ENCODE results near the gene HES7. TPM values are rescaled to one million over a fixed set of nuclear protein-coding genes. Genes with fewer than 3 reads are reported as not detected.

Gene HES7
- total and polyA plus RNA-seq, 9 of the 15 experiments (the other 6 are each of a cell fraction or from before 2014, with no cell fraction given) = 0.03 to 1.7 (median 0.14) TPM; not detected in 1

DNA sequence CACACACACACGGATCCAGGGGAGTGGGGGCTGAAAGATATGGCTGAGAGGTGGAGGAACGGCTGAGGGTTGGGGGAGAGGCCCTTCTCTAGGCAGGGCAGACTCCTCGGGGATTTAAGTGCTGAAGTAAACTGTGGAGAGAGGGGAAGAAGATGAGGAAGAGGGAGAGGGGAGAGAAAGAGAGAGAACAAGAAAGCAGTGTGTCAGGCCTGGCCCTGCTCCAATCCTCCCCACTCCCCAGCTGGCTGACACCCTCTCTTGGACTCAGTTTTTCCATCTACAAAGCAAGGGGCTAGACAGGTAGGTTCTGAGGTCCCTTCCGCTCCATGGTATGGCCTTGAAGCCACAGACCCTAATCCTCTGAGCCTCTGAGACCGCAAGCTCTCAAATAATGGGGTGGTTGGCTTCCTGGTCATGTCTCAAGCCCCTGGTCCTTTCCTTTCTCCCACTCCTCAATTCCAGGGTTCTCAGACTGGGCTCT is 36.9 kb upstream of the HES7 start:
- DNase-seq (ENCODE audit: extremely low read depth in 1 of 4, low spot score in 3 of 4) (no peak), ATAC-seq (no peak), FAIRE-seq (no peak)
- H3K27ac ChIP-seq (ENCODE audit: extremely low read depth, low read depth, low read length) = peak overlapping the region; percentile 38; the same call in 1 of the 3 replicates
- peaks cover 5% of the 10 kb centered on the region for H3K9me1 ChIP-seq (ENCODE audit: control insufficient read depth, insufficient read depth, low read length)
- no peaks in the 10 kb centered on the region for H3K27me3 ChIP-seq (ENCODE audit: control insufficient read depth in 2 of 2, insufficient read depth in 2 of 2, low read length in 2 of 2)
- H3K9ac ChIP-seq (ENCODE audit: insufficient read depth in 1 of 2, low read depth in 2 of 2, low read length in 2 of 2) = peak overlapping the region; percentile 57 to 96; a peak in 2 of 4 replicates
- in situ Hi-C loops (cut with MboI) = no loop called here
- no peak overlapping the region for H3K4me3 ChIP-seq
- WGBS (ENCODE audit: insufficient coverage, low coverage, missing lambda C conversion rate) = 55% methylated on average over 5 of the region's 5 CpGs
- peaks cover 36 to 62% of the 10 kb centered on the region in 2 experiments for H3K4me1 ChIP-seq (replicated peaks in 1 of 2; ENCODE audit: control insufficient read depth in 2 of 2, insufficient read depth in 2 of 2, low read length in 2 of 2)
- no peak overlapping the region for H2AFZ ChIP-seq (ENCODE audit: low read depth, low read length)
- H3K4me2 ChIP-seq (ENCODE audit: insufficient read depth, low read length) = peak overlapping the region; percentile 46; the same call in 1 of the 2 replicates
- POLR2A ChIA-PET = interaction anchor here (0.9 to 8.6 kb wide), 5 partner anchors 9 to 64 kb away, joined by 3 to 105 read pairs (median 3); partner anchors contain the start of gene PER1
- H3K79me2 ChIP-seq (ENCODE audit: control insufficient read depth, insufficient read depth, low read length) = peaks cover 34% of the 10 kb centered on the region
- H3K36me3 ChIP-seq (ENCODE audit: control insufficient read depth, insufficient read depth, low read length) = peaks cover 29% of the 10 kb centered on the region; the same call in 2 of the 3 replicates
- no peak for TF ChIP-seq CHD1 (IDR thresholded peaks at IDR 0.05; ENCODE audit: low read length)
- TF ChIP-seq, protein P1, sequence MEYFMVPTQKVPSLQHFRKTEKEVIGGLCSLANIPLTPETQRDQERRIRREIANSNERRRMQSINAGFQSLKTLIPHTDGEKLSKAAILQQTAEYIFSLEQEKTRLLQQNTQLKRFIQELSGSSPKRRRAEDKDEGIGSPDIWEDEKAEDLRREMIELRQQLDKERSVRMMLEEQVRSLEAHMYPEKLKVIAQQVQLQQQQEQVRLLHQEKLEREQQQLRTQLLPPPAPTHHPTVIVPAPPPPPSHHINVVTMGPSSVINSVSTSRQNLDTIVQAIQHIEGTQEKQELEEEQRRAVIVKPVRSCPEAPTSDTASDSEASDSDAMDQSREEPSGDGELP (CRISPR knock-in tag; IDR thresholded peaks at IDR 0.05; ENCODE audit: borderline replicate concordance) = 0 out of 2 replicates have a peak, but pooled peaks have one; percentile 19
- BruUV-seq (replicated peaks) = no TSS peak
- CTCF ChIA-PET (ENCODE audit: low intra/inter-chr PET ratio) = no interaction called here
- H3K9me3 ChIP-seq (replicated peaks; ENCODE audit: control insufficient read depth, insufficient read depth, low read depth, low read length) = no peaks in the 10 kb centered on the region
- intact Hi-C loops (cut with micrococcal nuclease) = no loop called here
- H4K20me1 ChIP-seq (replicated peaks; ENCODE audit: control insufficient read depth, insufficient read depth, low read length) = 0 out of 2 replicates have a peak, but pooled peaks cover 12% of the 10 kb centered on the region

DNA sequence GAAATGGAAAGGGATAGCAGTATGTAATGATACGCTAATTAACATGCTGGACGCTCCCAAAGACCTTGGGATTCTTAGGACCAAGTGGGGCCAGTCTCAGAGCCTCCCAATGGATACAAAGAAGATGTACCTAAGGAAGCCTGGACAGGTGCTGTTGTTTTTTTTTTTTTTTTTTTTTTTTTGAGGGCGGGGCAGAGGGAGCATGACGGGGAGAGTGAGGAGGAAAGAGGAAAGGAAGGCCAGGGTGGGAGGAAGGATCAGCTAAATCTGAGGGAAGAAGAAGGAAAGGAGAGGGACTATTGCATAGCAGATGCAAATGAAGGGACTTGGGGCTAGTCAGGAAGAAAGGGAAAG is 36.3 kb upstream of the HES7 start:
- Histone ChIP-seq H3K36me3 (ENCODE audit: control insufficient read depth, insufficient read depth, low read length) (peaks cover 29% of the 10 kb centered on the region; the same call in 2 of the 3 replicates), H3K4me3 (no peak overlapping the region), H3K9me1 (ENCODE audit: control insufficient read depth, insufficient read depth, low read length) (peaks cover 5% of the 10 kb centered on the region), H3K9me3 (replicated peaks; ENCODE audit: control insufficient read depth, insufficient read depth, low read depth, low read length) (no peaks in the 10 kb centered on the region), H3K27ac (ENCODE audit: extremely low read depth, low read depth, low read length) (no peak overlapping the region), H3K27me3 (ENCODE audit: control insufficient read depth in 2 of 2, insufficient read depth in 2 of 2, low read length in 2 of 2) (no peaks in the 10 kb centered on the region), H3K79me2 (ENCODE audit: control insufficient read depth, insufficient read depth, low read length) (peaks cover 40% of the 10 kb centered on the region), H3K4me1 (replicated peaks in 1 of 2; ENCODE audit: control insufficient read depth in 2 of 2, insufficient read depth in 2 of 2, low read length in 2 of 2) (peaks cover 42 to 68% of the 10 kb centered on the region in 2 experiments), H4K20me1 (replicated peaks; ENCODE audit: control insufficient read depth, insufficient read depth, low read length) (0 out of 2 replicates have a peak, but pooled peaks cover 12% of the 10 kb centered on the region), H3K4me2 (ENCODE audit: insufficient read depth, low read length) (peak overlapping the region; percentile 21; the same call in 1 of the 2 replicates), H2AFZ (ENCODE audit: low read depth, low read length) (no peak overlapping the region), H3K9ac (ENCODE audit: insufficient read depth in 1 of 2, low read depth in 2 of 2, low read length in 2 of 2) (no peak overlapping the region)
- POLR2A ChIA-PET = interaction anchor here (0.9 to 8.6 kb wide), 3 partner anchors 12 to 65 kb away, joined by 3 to 105 read pairs (median 4); no protein-coding TSS in a partner anchor
- no TSS peak for BruUV-seq (replicated peaks)
- CTCF ChIA-PET (ENCODE audit: low intra/inter-chr PET ratio) = no interaction called here
- ATAC-seq = no peak
- DNase-seq (ENCODE audit: extremely low read depth in 1 of 4, low spot score in 3 of 4) = no peak
- no peak for TF ChIP-seq KLF1 (tag; IDR thresholded peaks at IDR 0.05)
- TF ChIP-seq, protein P2, sequence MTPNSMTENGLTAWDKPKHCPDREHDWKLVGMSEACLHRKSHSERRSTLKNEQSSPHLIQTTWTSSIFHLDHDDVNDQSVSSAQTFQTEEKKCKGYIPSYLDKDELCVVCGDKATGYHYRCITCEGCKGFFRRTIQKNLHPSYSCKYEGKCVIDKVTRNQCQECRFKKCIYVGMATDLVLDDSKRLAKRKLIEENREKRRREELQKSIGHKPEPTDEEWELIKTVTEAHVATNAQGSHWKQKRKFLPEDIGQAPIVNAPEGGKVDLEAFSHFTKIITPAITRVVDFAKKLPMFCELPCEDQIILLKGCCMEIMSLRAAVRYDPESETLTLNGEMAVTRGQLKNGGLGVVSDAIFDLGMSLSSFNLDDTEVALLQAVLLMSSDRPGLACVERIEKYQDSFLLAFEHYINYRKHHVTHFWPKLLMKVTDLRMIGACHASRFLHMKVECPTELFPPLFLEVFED (CRISPR knock-in tag; conservative IDR thresholded peaks at IDR 0.05) = no peak
- TF ChIP-seq, protein P3, sequence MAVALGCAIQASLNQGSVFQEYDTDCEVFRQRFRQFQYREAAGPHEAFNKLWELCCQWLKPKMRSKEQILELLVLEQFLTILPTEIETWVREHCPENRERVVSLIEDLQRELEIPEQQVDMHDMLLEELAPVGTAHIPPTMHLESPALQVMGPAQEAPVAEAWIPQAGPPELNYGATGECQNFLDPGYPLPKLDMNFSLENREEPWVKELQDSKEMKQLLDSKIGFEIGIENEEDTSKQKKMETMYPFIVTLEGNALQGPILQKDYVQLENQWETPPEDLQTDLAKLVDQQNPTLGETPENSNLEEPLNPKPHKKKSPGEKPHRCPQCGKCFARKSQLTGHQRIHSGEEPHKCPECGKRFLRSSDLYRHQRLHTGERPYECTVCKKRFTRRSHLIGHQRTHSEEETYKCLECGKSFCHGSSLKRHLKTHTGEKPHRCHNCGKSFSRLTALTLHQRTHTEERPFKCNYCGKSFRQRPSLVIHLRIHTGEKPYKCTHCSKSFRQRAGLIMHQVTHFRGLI (CRISPR knock-in tag; IDR thresholded peaks at IDR 0.05) = no peak
- TF ChIP-seq ETV6 (IDR thresholded peaks at IDR 0.05; ENCODE audit: borderline replicate concordance in 1 of 2, low read depth in 2 of 2, low read length in 1 of 2) = no peak
- TF ChIP-seq ETV6 (CRISPR knock-in tag; IDR thresholded peaks at IDR 0.05; ENCODE audit: borderline replicate concordance) = no peak
- TF ChIP-seq MEF2D (tag; conservative IDR thresholded peaks at IDR 0.05; ENCODE audit: low read depth) = no peak
- TF ChIP-seq ZNF384 (IDR thresholded peaks at IDR 0.05; ENCODE audit: low read depth, low read length) = peak; percentile 88
- in situ Hi-C loops (cut with MboI) = no loop called here
- WGBS (ENCODE audit: insufficient coverage, low coverage, missing lambda C conversion rate) = 100% methylated on average over 1 of the region's 4 CpGs
- intact Hi-C loops (cut with micrococcal nuclease) = no loop called here
- no peak for FAIRE-seq

Data from K562 (cell line).